NB4 (cell line): ENCODE data around the gene LTBP1.

ENCODE experiments used
- DNase-seq: peaks from one replicate; pipeline ENCODE4 v3.0.0; 2010; ENCODE audit warnings: low read depth
- H3K4me3 ChIP-seq: one replicate; pipeline ENCODE4 v1.5.1; 2011; ENCODE audit warnings: mild to moderate bottlenecking, low read depth, low read length, moderate library complexity
- CTCF ChIP-seq: IDR thresholded peaks from one replicate; pipeline ENCODE4 v1.5.1; 2012; ENCODE audit warnings: low read depth, low read length
- MAX ChIP-seq: IDR thresholded peaks from 2 replicates; pipeline ENCODE4 v1.6.1; 2011; ENCODE audit warnings: low read depth, low read length
- MYC ChIP-seq: IDR thresholded peaks from 2 replicates; pipeline ENCODE4 v1.6.1; 2011; ENCODE audit warnings: low read depth, low read length
- POLR2A ChIP-seq: IDR thresholded peaks from 2 replicates; pipeline ENCODE4 v1.6.1; 2011; ENCODE audit warnings: mild to moderate bottlenecking; ENCODE audit not compliant: insufficient read length; ENCODE audit errors: extremely low read depth

The LTBP1 gene

DNA sequence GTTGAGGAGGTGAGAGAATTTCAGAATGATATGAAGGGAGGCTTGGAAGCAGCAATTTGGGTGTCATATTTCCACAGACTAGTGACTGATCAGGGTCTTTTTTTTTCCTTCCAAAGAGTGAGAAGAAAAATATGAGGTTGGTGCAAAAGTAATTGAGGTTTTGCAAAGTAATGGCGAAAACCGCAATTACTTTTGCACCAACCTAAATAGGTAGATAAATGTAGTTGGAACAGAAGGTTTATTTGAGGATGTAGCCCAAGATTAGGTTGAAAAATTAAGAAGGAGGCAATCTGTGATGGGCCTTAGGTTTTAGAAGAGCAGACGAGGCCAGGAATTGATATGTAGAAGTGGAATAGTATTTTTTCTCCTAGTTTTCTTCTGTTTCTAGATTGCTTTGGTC, 7.8 kb upstream of the LTBP1 start:
- DNase-seq = no peak

GRCh38 chr2:32940316-32940997, 6.3 kb upstream of the LTBP1 start:
- peak; percentile 18 for DNase-seq
- TF ChIP-seq MAX (no peak), MYC (no peak), CTCF (no peak), POLR2A (no peak)
- no peak overlapping the region for H3K4me3 ChIP-seq

More for the DNA sequence above, 7.8 kb upstream of the LTBP1 start:
- H3K4me3 ChIP-seq = no peak overlapping the region
- TF ChIP-seq MAX (no peak), CTCF (no peak), MYC (no peak), POLR2A (no peak)

DNA sequence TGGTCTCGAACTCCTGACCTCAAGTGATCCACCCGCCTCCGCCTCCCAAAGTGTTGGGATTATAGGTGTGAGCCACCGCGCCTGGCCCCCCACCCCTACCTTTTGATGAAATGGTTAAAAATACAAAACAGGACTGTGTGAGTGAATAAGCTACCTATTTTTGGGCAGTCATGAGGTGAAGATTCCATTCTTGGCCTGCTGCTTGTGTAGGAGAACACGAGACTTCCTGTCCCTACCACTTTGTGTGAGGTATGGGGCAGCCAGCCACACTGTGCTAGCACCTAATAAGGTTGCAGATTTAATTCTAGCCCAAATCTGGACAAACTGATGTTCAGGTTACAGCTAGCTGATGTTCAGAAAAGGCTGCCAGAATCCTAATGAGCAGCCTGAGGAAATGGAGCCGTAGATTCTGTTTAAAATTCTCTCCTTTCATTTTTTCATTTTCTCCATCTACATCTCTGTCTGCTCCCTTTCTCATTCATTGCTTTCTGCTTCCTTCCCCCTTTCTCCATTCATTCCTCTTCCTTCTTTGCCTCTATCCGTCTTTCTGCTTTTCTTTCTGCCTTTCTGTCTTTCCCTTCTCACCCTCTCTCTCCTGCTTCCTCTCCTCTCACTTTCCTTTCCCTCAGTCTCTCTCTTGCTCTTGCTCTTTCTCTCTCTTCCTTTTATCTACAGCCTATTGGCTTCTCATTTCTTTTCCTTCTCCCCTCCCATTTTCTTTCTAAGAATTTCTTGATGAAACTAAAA, 4.6 kb upstream of the LTBP1 start:
- H3K4me3 ChIP-seq = no peak overlapping the region
- DNase-seq = no peak
- TF ChIP-seq CTCF (no peak), MYC (no peak), MAX (no peak), POLR2A (no peak)

DNA sequence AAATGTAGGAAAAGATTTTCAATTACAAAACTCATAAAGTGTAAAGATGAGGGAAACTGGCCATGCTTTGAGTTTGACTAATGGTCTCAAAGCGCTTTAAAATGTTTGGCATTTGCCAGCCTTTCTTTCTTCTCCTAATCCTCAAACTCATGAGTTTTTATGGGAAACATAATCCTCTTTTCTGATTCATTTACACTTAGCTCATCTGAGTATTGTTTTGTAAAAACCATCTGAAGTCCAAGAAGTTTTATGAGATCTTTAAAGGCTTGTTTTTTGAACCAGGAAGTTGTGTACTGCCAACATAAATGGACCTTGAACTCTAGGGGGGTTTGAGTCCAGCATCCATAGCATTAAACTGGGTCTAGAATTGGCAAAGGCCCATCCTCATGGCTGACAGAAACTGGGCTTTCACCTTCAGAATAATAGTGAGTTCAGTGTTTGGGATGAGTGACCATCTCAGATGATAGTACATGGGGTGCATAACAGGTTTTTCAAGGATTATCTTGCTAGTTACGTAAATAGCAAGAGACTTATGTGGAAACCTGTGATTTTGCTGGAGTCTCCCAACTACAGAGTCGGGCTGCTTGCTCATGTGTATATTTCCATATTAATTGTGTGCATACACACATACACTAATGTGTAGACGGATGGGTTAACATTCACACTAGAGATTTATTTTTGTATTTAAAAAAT, 3.8 kb upstream of the LTBP1 start:
- no peak overlapping the region for H3K4me3 ChIP-seq
- DNase-seq = no peak
- TF ChIP-seq POLR2A (no peak), CTCF (no peak), MAX (no peak), MYC (no peak)

GRCh38 chr2:32945286-32945685, 1.5 kb upstream of the LTBP1 start:
- DNase-seq = no peak
- no peak for TF ChIP-seq MYC
- no peak for TF ChIP-seq POLR2A
- no peak for TF ChIP-seq MAX
- no peak for TF ChIP-seq CTCF

More at GRCh38 chr2:32945286-32945685, 1.5 kb upstream of the LTBP1 start:
- H3K4me3 ChIP-seq = no peak overlapping the region
